Measurements from ENCODE around the gene GSN.

The GSN gene

DNA sequence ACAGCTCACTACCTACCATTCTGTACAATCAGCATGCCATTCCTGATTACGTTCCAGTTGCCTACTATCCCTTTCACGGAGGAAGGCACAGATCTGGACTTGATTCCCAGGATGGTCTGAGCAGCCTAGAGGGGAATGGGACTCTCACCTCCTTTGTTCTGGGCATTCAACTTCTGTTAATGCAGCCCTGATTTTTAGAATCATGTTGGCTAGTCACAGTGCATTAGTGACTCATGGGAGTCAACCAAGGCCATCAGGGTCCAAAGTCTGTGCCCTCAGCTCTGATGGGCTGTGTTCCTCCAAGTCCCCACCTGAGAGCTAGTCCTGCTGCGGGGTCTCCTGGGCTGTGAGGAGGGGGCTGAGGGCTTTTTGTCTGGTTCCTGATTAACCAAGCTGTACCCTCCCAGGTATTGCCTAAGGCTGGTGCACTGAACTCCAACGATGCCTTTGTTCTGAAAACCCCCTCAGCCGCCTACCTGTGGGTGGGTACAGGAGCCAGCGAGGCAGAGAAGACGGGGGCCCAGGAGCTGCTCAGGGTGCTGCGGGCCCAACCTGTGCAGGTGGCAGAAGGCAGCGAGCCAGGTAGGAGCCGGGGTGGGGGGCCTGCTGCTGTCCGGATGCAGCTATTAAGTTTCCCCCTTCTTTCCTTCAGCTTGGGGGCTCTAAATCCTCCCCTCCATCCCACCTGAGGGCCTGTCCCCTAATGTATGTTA, 59.1 kb downstream of the GSN start:
- DNase-seq (ENCODE audit: low read depth) = no peak
- H3K4me3 ChIP-seq (ENCODE audit: low read depth, low read length) = no peak overlapping the region
- TF ChIP-seq, protein P1, sequence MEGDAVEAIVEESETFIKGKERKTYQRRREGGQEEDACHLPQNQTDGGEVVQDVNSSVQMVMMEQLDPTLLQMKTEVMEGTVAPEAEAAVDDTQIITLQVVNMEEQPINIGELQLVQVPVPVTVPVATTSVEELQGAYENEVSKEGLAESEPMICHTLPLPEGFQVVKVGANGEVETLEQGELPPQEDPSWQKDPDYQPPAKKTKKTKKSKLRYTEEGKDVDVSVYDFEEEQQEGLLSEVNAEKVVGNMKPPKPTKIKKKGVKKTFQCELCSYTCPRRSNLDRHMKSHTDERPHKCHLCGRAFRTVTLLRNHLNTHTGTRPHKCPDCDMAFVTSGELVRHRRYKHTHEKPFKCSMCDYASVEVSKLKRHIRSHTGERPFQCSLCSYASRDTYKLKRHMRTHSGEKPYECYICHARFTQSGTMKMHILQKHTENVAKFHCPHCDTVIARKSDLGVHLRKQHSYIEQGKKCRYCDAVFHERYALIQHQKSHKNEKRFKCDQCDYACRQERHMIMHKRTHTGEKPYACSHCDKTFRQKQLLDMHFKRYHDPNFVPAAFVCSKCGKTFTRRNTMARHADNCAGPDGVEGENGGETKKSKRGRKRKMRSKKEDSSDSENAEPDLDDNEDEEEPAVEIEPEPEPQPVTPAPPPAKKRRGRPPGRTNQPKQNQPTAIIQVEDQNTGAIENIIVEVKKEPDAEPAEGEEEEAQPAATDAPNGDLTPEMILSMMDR (IDR thresholded peaks at IDR 0.05; ENCODE audit: low read depth, low read length, missing control alignments) = no peak
- in situ Hi-C loops (cut with HindIII; ENCODE audit: low sequenced_read_pairs) = no loop called here

DNA sequence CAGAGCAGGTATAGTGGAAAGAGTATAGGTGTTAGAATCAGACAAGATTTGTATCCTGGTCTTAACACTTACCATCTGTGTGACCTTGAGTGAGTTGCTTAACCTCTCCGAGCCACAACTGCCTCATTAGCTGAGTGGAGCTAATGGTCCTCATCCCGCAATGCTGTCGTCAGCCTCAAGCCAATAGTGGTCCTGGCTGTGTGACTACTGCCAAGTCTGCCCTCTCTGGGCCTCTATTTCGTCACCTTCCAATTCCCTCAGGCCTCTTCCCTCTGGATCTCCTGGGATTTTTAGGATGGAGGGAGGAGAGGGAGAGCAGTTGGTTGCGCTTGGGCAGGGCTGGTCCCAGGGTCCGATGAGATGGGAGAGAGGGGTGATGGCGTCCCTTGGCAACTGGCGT, 60.5 kb downstream of the GSN start:
- DNase-seq (ENCODE audit: low read depth) = no peak
- in situ Hi-C loops (cut with HindIII; ENCODE audit: low sequenced_read_pairs) = no loop called here
- H3K4me3 ChIP-seq (ENCODE audit: low read depth, low read length) = no peak overlapping the region
- TF ChIP-seq, protein P1 (IDR thresholded peaks at IDR 0.05; ENCODE audit: low read depth, low read length, missing control alignments) = no peak

DNA sequence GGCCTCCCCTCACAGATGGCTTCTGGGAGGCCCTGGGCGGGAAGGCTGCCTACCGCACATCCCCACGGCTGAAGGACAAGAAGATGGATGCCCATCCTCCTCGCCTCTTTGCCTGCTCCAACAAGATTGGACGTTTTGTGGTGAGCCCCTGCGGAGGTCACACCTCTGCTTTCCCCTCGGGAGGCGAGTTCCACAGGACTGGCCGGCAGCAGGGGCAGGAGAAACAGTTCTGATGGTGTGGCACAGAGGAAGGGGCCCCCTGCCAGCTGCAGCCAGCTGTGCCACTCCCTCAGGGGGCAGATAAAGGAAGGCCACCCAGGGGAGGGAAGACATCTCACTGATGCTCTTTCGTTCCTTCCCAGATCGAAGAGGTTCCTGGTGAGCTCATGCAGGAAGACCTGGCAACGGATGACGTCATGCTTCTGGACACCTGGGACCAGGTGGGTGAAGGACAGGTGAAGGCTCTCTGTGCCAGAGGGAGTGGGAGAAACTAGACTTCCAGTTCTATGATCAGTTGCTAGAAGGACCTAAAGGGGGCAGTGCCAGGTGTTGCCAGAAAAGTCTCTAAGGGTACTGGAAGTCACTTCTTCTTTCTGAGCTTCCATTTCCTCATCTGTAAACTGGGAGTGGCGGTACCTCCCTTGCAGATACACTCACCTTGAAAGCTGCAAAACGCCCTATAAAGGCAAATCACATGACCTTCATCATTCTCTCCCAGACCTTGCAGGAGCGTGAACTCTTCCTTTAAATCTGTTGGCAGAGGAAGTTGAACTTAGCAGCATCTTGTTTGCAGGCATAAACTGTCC, 61.1 kb downstream of the GSN start:
- no peak for DNase-seq (ENCODE audit: low read depth)
- in situ Hi-C loops (cut with HindIII; ENCODE audit: low sequenced_read_pairs) = no loop called here
- H3K4me3 ChIP-seq (ENCODE audit: low read depth, low read length) = no peak overlapping the region
- TF ChIP-seq, protein P1 (IDR thresholded peaks at IDR 0.05; ENCODE audit: low read depth, low read length, missing control alignments) = no peak

- in situ Hi-C loops (cut with HindIII; ENCODE audit: low sequenced_read_pairs) = no loop called here
- no peak overlapping the region for H3K4me3 ChIP-seq (ENCODE audit: low read depth, low read length)
- TF ChIP-seq, protein P1 (IDR thresholded peaks at IDR 0.05; ENCODE audit: low read depth, low read length, missing control alignments) = no peak
- DNase-seq (ENCODE audit: low read depth) = no peak
Observed at GRCh38 chr9:121331549-121331948, 63.6 kb downstream of the GSN start.

GRCh38 chr9:121331992-121332685, 64.2 kb downstream of the GSN start:
- in situ Hi-C loops (cut with HindIII; ENCODE audit: low sequenced_read_pairs) = no loop called here
- H3K4me3 ChIP-seq (ENCODE audit: low read depth, low read length) = no peak overlapping the region
- TF ChIP-seq, protein P1 (IDR thresholded peaks at IDR 0.05; ENCODE audit: low read depth, low read length, missing control alignments) = peak; percentile 39
- no peak for DNase-seq (ENCODE audit: low read depth)

DNA sequence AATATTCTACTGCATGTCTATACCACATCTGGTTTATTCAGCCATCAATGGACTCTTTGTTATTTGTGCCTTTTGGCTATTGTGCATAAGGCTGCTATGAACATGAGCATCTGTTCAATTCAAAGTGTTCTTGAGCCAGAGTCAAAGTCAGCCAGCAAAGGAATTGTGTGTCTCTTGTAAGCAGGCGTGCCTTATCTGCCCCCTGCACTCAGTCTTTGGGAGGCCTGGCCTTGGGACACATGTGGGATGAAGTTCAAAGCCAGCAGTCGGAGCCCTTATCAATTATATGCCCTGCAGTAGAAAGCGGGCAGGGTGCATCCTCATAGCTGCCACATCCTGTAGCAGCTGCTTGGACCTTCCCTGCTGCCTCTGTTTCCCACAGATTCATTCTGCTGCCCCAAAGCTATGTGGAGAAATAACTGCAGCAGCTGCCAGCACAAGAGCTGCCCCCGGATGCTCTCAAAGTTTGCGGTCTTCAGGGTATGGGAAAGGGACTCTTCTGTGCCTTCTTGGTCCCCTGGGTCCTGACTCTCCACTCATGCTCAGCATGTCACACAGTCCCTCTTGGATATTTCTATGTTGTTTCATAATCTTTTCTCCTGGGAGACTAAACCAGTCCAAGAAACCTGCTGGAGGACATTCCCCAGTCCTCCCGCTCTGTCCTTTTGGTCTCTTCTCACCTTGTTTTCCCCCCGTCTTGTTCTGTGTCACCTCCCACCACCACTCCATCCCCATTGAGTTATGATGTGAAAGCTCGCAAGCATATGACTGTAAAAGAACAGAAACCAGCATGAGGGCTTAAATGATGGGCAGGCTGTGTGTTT, 66.2 kb downstream of the GSN start:
- TF ChIP-seq, protein P1 (IDR thresholded peaks at IDR 0.05; ENCODE audit: low read depth, low read length, missing control alignments) = no peak
- in situ Hi-C loops (cut with HindIII; ENCODE audit: low sequenced_read_pairs) = no loop called here
- no peak overlapping the region for H3K4me3 ChIP-seq (ENCODE audit: low read depth, low read length)
- DNase-seq (ENCODE audit: low read depth) = no peak
